Measurements from ENCODE around the gene ENPEP. TPM values are rescaled to one million over a fixed set of nuclear protein-coding genes. Genes with fewer than 3 reads are reported as not detected.

The ENPEP gene
- total and polyA plus RNA-seq, 9 of the 15 experiments (the other 6 are each of a cell fraction or from before 2014, with no cell fraction given), result 0.01 TPM; not detected in 7

GRCh38 chr4:110533590-110533910, 57.6 kb downstream of the ENPEP start:
- H3K4me2 ChIP-seq (ENCODE audit: insufficient read depth, low read length), result no peak overlapping the region
- CTCF ChIA-PET (ENCODE audit: low intra/inter-chr PET ratio), result no interaction called here
- POLR2A ChIA-PET, result no interaction called here
- H3K79me2 ChIP-seq (ENCODE audit: control insufficient read depth, insufficient read depth, low read length), result no peaks in the 10 kb centered on the region
- no peak overlapping the region for H2AFZ ChIP-seq (ENCODE audit: low read depth, low read length)
- ATAC-seq (no peak), DNase-seq (ENCODE audit: extremely low read depth in 1 of 4, low spot score in 3 of 4) (no peak), FAIRE-seq (no peak)
- no peaks in the 10 kb centered on the region for H3K9me1 ChIP-seq (ENCODE audit: control insufficient read depth, insufficient read depth, low read length)
- H4K20me1 ChIP-seq (replicated peaks; ENCODE audit: control insufficient read depth, insufficient read depth, low read length), result no peaks in the 10 kb centered on the region; the same call in 1 of the 2 replicates
- no peaks in the 10 kb centered on the region for H3K4me1 ChIP-seq (replicated peaks in 1 of 2; ENCODE audit: control insufficient read depth in 2 of 2, insufficient read depth in 2 of 2, low read length in 2 of 2)
- no TSS peak for BruUV-seq (replicated peaks)
- intact Hi-C loops (cut with micrococcal nuclease), result no loop called here
- in situ Hi-C loops (cut with MboI), result no loop called here
- TF ChIP-seq ZBED1 (IDR thresholded peaks at IDR 0.05), result no peak
- TF ChIP-seq SNAPC5 (CRISPR knock-in tag; IDR thresholded peaks at IDR 0.05), result no peak
- no peak for TF ChIP-seq ZNF263 (CRISPR knock-in tag; IDR thresholded peaks at IDR 0.05; ENCODE audit: borderline replicate concordance)
- no peak for TF ChIP-seq ZNF507 (tag; conservative IDR thresholded peaks at IDR 0.05)
- no peak for TF ChIP-seq NRF1 (conservative IDR thresholded peaks at IDR 0.05 in 1 of 2, IDR thresholded peaks at IDR 0.05 in 1 of 2)
- no peak for TF ChIP-seq MED1 (CRISPR knock-in tag; IDR thresholded peaks at IDR 0.05; ENCODE audit: borderline replicate concordance)
- no peak for TF ChIP-seq SMARCA5 (IDR thresholded peaks at IDR 0.05)
- no peak for TF ChIP-seq ZNF57 (CRISPR knock-in tag; IDR thresholded peaks at IDR 0.05)
- no peak for TF ChIP-seq GABPB1 (CRISPR knock-in tag; IDR thresholded peaks at IDR 0.05)
- TF ChIP-seq BDP1 (IDR thresholded peaks at IDR 0.05; ENCODE audit: insufficient read depth, insufficient read length), result no peak
- no peak for TF ChIP-seq KLF10 (CRISPR knock-in tag; IDR thresholded peaks at IDR 0.05)
- TF ChIP-seq STAT6 (CRISPR knock-in tag; IDR thresholded peaks at IDR 0.05), result no peak
- TF ChIP-seq ZNF239 (CRISPR knock-in tag; IDR thresholded peaks at IDR 0.05), result no peak
- no peak for TF ChIP-seq ATF7 (IDR thresholded peaks at IDR 0.05)
- no peak for TF ChIP-seq IFI16 (CRISPR knock-in tag; IDR thresholded peaks at IDR 0.05)
- TF ChIP-seq ZNF444 (CRISPR knock-in tag; IDR thresholded peaks at IDR 0.05), result no peak
- no peak for TF ChIP-seq ZNF655 (CRISPR knock-in tag; IDR thresholded peaks at IDR 0.05)
- TF ChIP-seq FIP1L1 (IDR thresholded peaks at IDR 0.05; ENCODE audit: low read depth, low read length, poor library complexity, severe bottlenecking), result no peak
- no peaks in the 10 kb centered on the region for H3K27me3 ChIP-seq (ENCODE audit: control insufficient read depth in 2 of 2, insufficient read depth in 2 of 2, low read length in 2 of 2)
- no peaks in the 10 kb centered on the region for H3K9me3 ChIP-seq (replicated peaks; ENCODE audit: control insufficient read depth, insufficient read depth, low read depth, low read length)
- H3K4me3 ChIP-seq, result no peak overlapping the region
- H3K9ac ChIP-seq (ENCODE audit: insufficient read depth in 1 of 2, low read depth in 2 of 2, low read length in 2 of 2), result no peak overlapping the region
- no peak overlapping the region for H3K27ac ChIP-seq (ENCODE audit: extremely low read depth, low read depth, low read length)
- 8% methylated on average over 2 of the region's 2 CpGs for WGBS (ENCODE audit: insufficient coverage, low coverage, missing lambda C conversion rate)
- no peaks in the 10 kb centered on the region for H3K36me3 ChIP-seq (ENCODE audit: control insufficient read depth, insufficient read depth, low read length)

All from K562 (cell line).